Measurements from ENCODE around the gene MICA. TPM values are rescaled to one million over a fixed set of nuclear protein-coding genes. Genes with fewer than 3 reads are reported as not detected.
A peak's percentile ranks its signal among the peaks of the same experiment; 100 is the strongest.

Gene MICA
- total RNA-seq, 1 experiment from 2014 or later = not detected

GRCh38 chr6:31460361-31461025, 57.1 kb downstream of the MICA start:
- Histone ChIP-seq H3K9ac (ENCODE audit: low read length) (no peak overlapping the region), H3K4me2 (ENCODE audit: low read depth, low read length, poor library complexity, severe bottlenecking) (no peak overlapping the region), H3K9me2 (replicated peaks; ENCODE audit: insufficient read depth, low read length) (no peaks in the 10 kb centered on the region; the same call in 1 of the 2 replicates), H3K27ac (ENCODE audit: low read length) (no peak overlapping the region), H3K4me1 (ENCODE audit: low read length) (peaks cover 22% of the 10 kb centered on the region), H2AFZ (ENCODE audit: low read length) (no peak overlapping the region), H3K27me3 (ENCODE audit: low read length) (no peaks in the 10 kb centered on the region), H4K20me1 (ENCODE audit: insufficient read depth, low read depth, low read length) (peaks cover 4% of the 10 kb centered on the region; the same call in 1 of the 2 replicates), H3K79me2 (ENCODE audit: low read length) (0 out of 2 replicates have a peak, but pooled peaks cover 2% of the 10 kb centered on the region), H3K9me3 (ENCODE audit: low read length) (no peaks in the 10 kb centered on the region), H3K36me3 (ENCODE audit: insufficient read depth, low read length) (peaks cover 5% of the 10 kb centered on the region; the same call in 1 of the 2 replicates), H3K4me3 (ENCODE audit: low read length) (no peak overlapping the region)
- DNase-seq = no peak

GRCh38 chr6:31462026-31462963, 58.9 kb downstream of the MICA start:
- Histone ChIP-seq H4K20me1 (ENCODE audit: insufficient read depth, low read depth, low read length) (peaks cover 4% of the 10 kb centered on the region; the same call in 1 of the 2 replicates), H3K79me2 (ENCODE audit: low read length) (0 out of 2 replicates have a peak, but pooled peaks cover 2% of the 10 kb centered on the region), H3K36me3 (ENCODE audit: insufficient read depth, low read length) (peaks cover 5% of the 10 kb centered on the region; the same call in 1 of the 2 replicates), H3K9me2 (replicated peaks; ENCODE audit: insufficient read depth, low read length) (no peaks in the 10 kb centered on the region; the same call in 1 of the 2 replicates), H3K4me3 (ENCODE audit: low read length) (peak overlapping the region; percentile 77), H2AFZ (ENCODE audit: low read length) (peak overlapping the region; percentile 99), H3K9me3 (ENCODE audit: low read length) (no peaks in the 10 kb centered on the region), H3K4me2 (ENCODE audit: low read depth, low read length, poor library complexity, severe bottlenecking) (peak overlapping the region; percentile 79), H3K27ac (ENCODE audit: low read length) (no peak overlapping the region), H3K9ac (ENCODE audit: low read length) (peak overlapping the region; percentile 81), H3K27me3 (ENCODE audit: low read length) (no peaks in the 10 kb centered on the region), H3K4me1 (ENCODE audit: low read length) (peaks cover 22% of the 10 kb centered on the region)
- DNase-seq = no peak

GRCh38 chr6:31462964-31463870, 59.8 kb downstream of the MICA start:
- Histone ChIP-seq H3K9me3 (ENCODE audit: low read length) (no peaks in the 10 kb centered on the region), H3K4me2 (ENCODE audit: low read depth, low read length, poor library complexity, severe bottlenecking) (peak overlapping the region; percentile 79), H3K9ac (ENCODE audit: low read length) (peak overlapping the region; percentile 81), H3K27ac (ENCODE audit: low read length) (no peak overlapping the region), H3K36me3 (ENCODE audit: insufficient read depth, low read length) (peaks cover 5% of the 10 kb centered on the region; the same call in 1 of the 2 replicates), H2AFZ (ENCODE audit: low read length) (peak overlapping the region; percentile 99), H3K27me3 (ENCODE audit: low read length) (no peaks in the 10 kb centered on the region), H3K79me2 (ENCODE audit: low read length) (0 out of 2 replicates have a peak, but pooled peaks cover 2% of the 10 kb centered on the region), H4K20me1 (ENCODE audit: insufficient read depth, low read depth, low read length) (peaks cover 4% of the 10 kb centered on the region; the same call in 1 of the 2 replicates), H3K4me1 (ENCODE audit: low read length) (peaks cover 22% of the 10 kb centered on the region), H3K4me3 (ENCODE audit: low read length) (peak overlapping the region; percentile 77), H3K9me2 (replicated peaks; ENCODE audit: insufficient read depth, low read length) (no peaks in the 10 kb centered on the region; the same call in 1 of the 2 replicates)
- peak; percentile 94 for DNase-seq

DNA sequence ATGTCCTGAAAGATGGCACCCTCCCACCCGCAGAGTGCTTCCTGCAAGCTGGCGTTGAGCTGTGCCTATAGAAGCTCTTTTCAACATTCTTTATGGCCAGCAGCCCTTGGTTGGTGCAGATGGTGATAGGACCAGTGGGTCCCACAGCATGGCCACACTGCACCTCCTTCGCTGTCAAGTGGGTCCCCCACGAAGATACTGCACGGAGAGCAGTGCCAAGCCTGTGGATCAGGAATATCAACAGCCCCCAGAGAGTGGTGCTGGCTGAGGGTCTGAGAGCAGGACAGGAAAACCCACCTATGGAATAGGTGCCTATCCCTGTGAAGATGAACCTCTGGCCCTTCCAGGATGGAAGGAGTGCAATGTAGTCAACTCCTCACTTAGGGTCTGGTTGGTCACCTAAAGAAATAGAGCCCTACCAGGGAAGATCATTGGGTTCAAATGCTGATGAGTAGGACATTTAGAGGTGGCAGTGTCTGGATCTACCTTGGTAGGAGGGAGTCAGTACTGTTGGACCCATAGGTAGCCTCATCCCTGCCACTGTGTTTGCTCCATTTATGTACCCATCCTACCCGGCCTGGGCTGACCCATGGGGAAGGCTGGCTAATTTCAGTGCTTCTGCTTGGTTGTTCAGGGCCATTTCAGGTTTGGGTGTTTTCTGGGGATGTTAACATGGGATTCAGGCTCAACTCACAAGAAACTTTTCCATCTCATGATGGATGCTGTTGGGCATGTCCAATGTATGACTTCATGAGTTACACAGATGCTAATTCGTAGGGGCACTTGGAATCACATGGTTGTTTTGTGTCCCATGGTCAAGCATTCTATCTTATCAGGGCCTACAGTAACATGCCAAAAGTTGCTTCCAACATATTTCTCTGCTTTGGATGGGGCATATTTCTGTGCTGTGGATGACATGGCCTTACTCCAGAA, 61.1 kb downstream of the MICA start:
- 0 out of 2 replicates have a peak, but pooled peaks cover 2% of the 10 kb centered on the region for H3K79me2 ChIP-seq (ENCODE audit: low read length)
- H3K9me3 ChIP-seq (ENCODE audit: low read length) = no peaks in the 10 kb centered on the region
- H3K36me3 ChIP-seq (ENCODE audit: insufficient read depth, low read length) = peaks cover 5% of the 10 kb centered on the region; the same call in 1 of the 2 replicates
- peak overlapping the region; percentile 81; the same call in 1 of the 2 replicates for H3K9ac ChIP-seq (ENCODE audit: low read length)
- H3K9me2 ChIP-seq (replicated peaks; ENCODE audit: insufficient read depth, low read length) = no peaks in the 10 kb centered on the region; the same call in 1 of the 2 replicates
- peaks cover 4% of the 10 kb centered on the region; the same call in 1 of the 2 replicates for H4K20me1 ChIP-seq (ENCODE audit: insufficient read depth, low read depth, low read length)
- peak overlapping the region; percentile 77 for H3K4me3 ChIP-seq (ENCODE audit: low read length)
- H3K4me2 ChIP-seq (ENCODE audit: low read depth, low read length, poor library complexity, severe bottlenecking) = peak overlapping the region; percentile 79
- no peak for DNase-seq
- peaks cover 22% of the 10 kb centered on the region for H3K4me1 ChIP-seq (ENCODE audit: low read length)
- H2AFZ ChIP-seq (ENCODE audit: low read length) = no peak overlapping the region
- H3K27me3 ChIP-seq (ENCODE audit: low read length) = no peaks in the 10 kb centered on the region
- no peak overlapping the region for H3K27ac ChIP-seq (ENCODE audit: low read length)

Small RNA genes lying within 50 kb of the gene (small RNA-seq; reads per million reads assigned to genes)
- gene HLA-S (not detected), gene MIR6891 (not detected), gene RF00019 (not detected), gene RNU6-283P (not detected)

Other genes with a start within 250 kb of the MICA start
- 21.3 and 23.1 TPM in 2 replicates for gene CCHCR1, start 245.8 kb upstream of the MICA start, total RNA-seq (2014; rRNA removed; shearing (Covaris generic); ENCODE audit: low replicate concordance)
- 13.9 and 20.4 TPM in 2 replicates for gene TCF19, start 245.0 kb upstream of the MICA start, total RNA-seq (2014; rRNA removed; shearing (Covaris generic); ENCODE audit: low replicate concordance)
- not detected in 2 replicates for gene POU5F1, start 232.9 kb upstream of the MICA start, total RNA-seq (2014; rRNA removed; shearing (Covaris generic); ENCODE audit: low replicate concordance)
- 317 and 613 TPM in 2 replicates for gene HLA-C, start 131.5 kb upstream of the MICA start, total RNA-seq (2014; rRNA removed; shearing (Covaris generic); ENCODE audit: low replicate concordance)
- gene HLA-B, start 46.4 kb upstream of the MICA start, total RNA-seq (2014; rRNA removed; shearing (Covaris generic); ENCODE audit: low replicate concordance) = 1,556 and 2,615 TPM in 2 replicates
- 13.2 and 15.7 TPM in 2 replicates for gene MICB, start 94.5 kb downstream of the MICA start, total RNA-seq (2014; rRNA removed; shearing (Covaris generic); ENCODE audit: low replicate concordance)
- gene MCCD1, start 125.4 kb downstream of the MICA start, total RNA-seq (2014; rRNA removed; shearing (Covaris generic); ENCODE audit: low replicate concordance) = not detected in 2 replicates
- 412 and 561 TPM in 2 replicates for gene DDX39B, start 138.4 kb downstream of the MICA start, total RNA-seq (2014; rRNA removed; shearing (Covaris generic); ENCODE audit: low replicate concordance)
- gene ATP6V1G2, start 143.0 kb downstream of the MICA start, total RNA-seq (2014; rRNA removed; shearing (Covaris generic); ENCODE audit: low replicate concordance) = 15.2 and 34.9 TPM in 2 replicates
- 21.8 and 46.1 TPM in 2 replicates for gene NFKBIL1, start 144.0 kb downstream of the MICA start, total RNA-seq (2014; rRNA removed; shearing (Covaris generic); ENCODE audit: low replicate concordance)
- gene LTA, start 168.7 kb downstream of the MICA start, total RNA-seq (2014; rRNA removed; shearing (Covaris generic); ENCODE audit: low replicate concordance) = 71.1 and 128 TPM in 2 replicates
- gene TNF, start 172.0 kb downstream of the MICA start, total RNA-seq (2014; rRNA removed; shearing (Covaris generic); ENCODE audit: low replicate concordance) = 223 and 233 TPM in 2 replicates
- 74.1 and 241 TPM in 2 replicates for gene LTB, start 178.8 kb downstream of the MICA start, total RNA-seq (2014; rRNA removed; shearing (Covaris generic); ENCODE audit: low replicate concordance)
- gene LST1, start 182.7 kb downstream of the MICA start, total RNA-seq (2014; rRNA removed; shearing (Covaris generic); ENCODE audit: low replicate concordance) = 5.1 and 6.6 TPM in 2 replicates
- not detected in 2 replicates for gene NCR3, start 189.4 kb downstream of the MICA start, total RNA-seq (2014; rRNA removed; shearing (Covaris generic); ENCODE audit: low replicate concordance)
- 0.76 TPM in 1 of 2 replicates, not detected in the other for gene AIF1, start 211.6 kb downstream of the MICA start, total RNA-seq (2014; rRNA removed; shearing (Covaris generic); ENCODE audit: low replicate concordance)
- 123 and 147 TPM in 2 replicates for gene PRRC2A, start 217.1 kb downstream of the MICA start, total RNA-seq (2014; rRNA removed; shearing (Covaris generic); ENCODE audit: low replicate concordance)
- gene BAG6, start 249.1 kb downstream of the MICA start, total RNA-seq (2014; rRNA removed; shearing (Covaris generic); ENCODE audit: low replicate concordance) = 145 and 229 TPM in 2 replicates